H9 (cell line): ENCODE results near the gene ANKRD11. TPM values are rescaled to one million over a fixed set of nuclear protein-coding genes. Genes with fewer than 3 reads are reported as not detected.

Experiments used
- DNase-seq: peaks from one replicate; pipeline ENCODE4 v3.0.0-alpha.2; 2017
- H2AFZ ChIP-seq: one replicate; pipeline ENCODE4 v1.6.1; 2013; ENCODE audit warnings: mild to moderate bottlenecking, low read length, control low read depth, moderate library complexity
- H2AK5ac ChIP-seq: 2 replicates; pipeline ENCODE4 v1.6.1; 2013; ENCODE audit warnings: low read length, control low read depth, mixed read lengths; ENCODE audit not compliant: insufficient read length
- H2BK120ac ChIP-seq: one replicate; pipeline ENCODE4 v1.6.1; 2013; ENCODE audit warnings: low read depth, mild to moderate bottlenecking, low read length, control low read depth, inconsistent platforms; ENCODE audit not compliant: poor library complexity, severe bottlenecking
- H2BK12ac ChIP-seq: 2 replicates; pipeline ENCODE4 v1.6.1; 2013; ENCODE audit warnings: low read length, control low read depth, mixed read lengths, low read depth; ENCODE audit not compliant: insufficient read length
- H2BK15ac ChIP-seq: 2 replicates; pipeline ENCODE4 v1.6.1; 2013; ENCODE audit warnings: low read depth, low read length, control low read depth
- H2BK20ac ChIP-seq: one replicate; pipeline ENCODE4 v1.6.1; 2013; ENCODE audit warnings: low read depth, mild to moderate bottlenecking, low read length, control low read depth, inconsistent platforms; ENCODE audit not compliant: poor library complexity, severe bottlenecking
- H2BK5ac ChIP-seq: 2 replicates; pipeline ENCODE4 v1.6.1; 2013; ENCODE audit warnings: low read length, control low read depth, mixed read lengths; ENCODE audit not compliant: insufficient read length
- H3K14ac ChIP-seq: 2 replicates; pipeline ENCODE4 v1.6.1; 2013; ENCODE audit warnings: low read length, control low read depth; ENCODE audit not compliant: insufficient read depth
- H3K18ac ChIP-seq: 2 replicates; pipeline ENCODE4 v1.6.1; 2013; ENCODE audit warnings: low read depth, mild to moderate bottlenecking, mixed read lengths, low read length, control low read depth; ENCODE audit not compliant: insufficient read length
- H3K23ac ChIP-seq: 2 replicates; pipeline ENCODE4 v1.6.1; 2013; ENCODE audit warnings: low read length, control low read depth, mixed read lengths, low read depth; ENCODE audit not compliant: insufficient read length
- H3K23me2 ChIP-seq: 2 replicates; pipeline ENCODE4 v1.6.1; 2013; ENCODE audit warnings: low read depth, mild to moderate bottlenecking, mixed read lengths, low read length, control low read depth; ENCODE audit not compliant: insufficient read length, poor library complexity, severe bottlenecking
- H3K27ac ChIP-seq: 2 replicates; pipeline ENCODE4 v1.5.1; 2013; ENCODE audit warnings: low read length, control low read depth, mixed read lengths, low read depth; ENCODE audit not compliant: insufficient read length
- H3K27me3 ChIP-seq: 2 replicates; pipeline ENCODE4 v1.6.1; 2013; ENCODE audit warnings: low read length, control low read depth, inconsistent platforms; ENCODE audit not compliant: insufficient read depth
- H3K4ac ChIP-seq: 2 replicates; pipeline ENCODE4 v1.6.1; 2013; ENCODE audit warnings: low read depth, mild to moderate bottlenecking, control low read depth, inconsistent platforms, low read length, moderate library complexity
- H3K4me1 ChIP-seq: 2 replicates; pipeline ENCODE4 v1.6.1; 2013; ENCODE audit warnings: low read length, control low read depth, inconsistent platforms; ENCODE audit not compliant: insufficient read depth
- H3K4me2 ChIP-seq: 2 replicates; pipeline ENCODE4 v1.6.1; 2013; ENCODE audit warnings: low read length, control low read depth, mixed read lengths; ENCODE audit not compliant: insufficient read length, insufficient read depth
- H3K56ac ChIP-seq: 2 replicates; pipeline ENCODE4 v1.6.1; 2013; ENCODE audit warnings: low read depth, mild to moderate bottlenecking, mixed read lengths, low read length, control low read depth; ENCODE audit not compliant: insufficient read length
- H3K79me1 ChIP-seq: 2 replicates; pipeline ENCODE4 v1.6.1; 2013; ENCODE audit warnings: low read depth, mild to moderate bottlenecking, moderate library complexity, low read length, control low read depth, inconsistent platforms; ENCODE audit not compliant: insufficient read depth, poor library complexity, severe bottlenecking
- H3K79me2 ChIP-seq: 2 replicates; pipeline ENCODE4 v1.6.1; 2013; ENCODE audit warnings: low read length, control low read depth, inconsistent platforms; ENCODE audit not compliant: insufficient read depth
- H3K9ac ChIP-seq: 2 replicates; pipeline ENCODE4 v1.6.1; 2013; ENCODE audit warnings: low read length, control low read depth, mixed read lengths; ENCODE audit not compliant: insufficient read length; ENCODE audit errors: extremely low read depth
- H3K9me3 ChIP-seq: one replicate; pipeline ENCODE4 v1.6.1; 2013; ENCODE audit warnings: low read depth, low read length, inconsistent platforms; ENCODE audit not compliant: control insufficient read depth
- H3T11ph ChIP-seq: one replicate; pipeline ENCODE4 v1.6.1; 2013; ENCODE audit warnings: mild to moderate bottlenecking, low read length, control low read depth, inconsistent platforms
- H4K20me1 ChIP-seq: one replicate; pipeline ENCODE4 v1.6.1; 2013; ENCODE audit not compliant: control insufficient read depth, insufficient read length, insufficient read depth
- H4K5ac ChIP-seq: 2 replicates; pipeline ENCODE4 v1.6.1; 2013; ENCODE audit warnings: low read depth, mild to moderate bottlenecking, mixed read lengths, low read length, control low read depth; ENCODE audit not compliant: insufficient read length
- H4K8ac ChIP-seq: replicated peaks from 2 replicates; pipeline ENCODE4 v1.6.1; 2013; ENCODE audit warnings: low read length, control low read depth, mixed read lengths, low read depth; ENCODE audit not compliant: insufficient read length
- H4K91ac ChIP-seq: 2 replicates; pipeline ENCODE4 v1.6.1; 2013; ENCODE audit warnings: low read depth, mild to moderate bottlenecking, moderate library complexity, mixed read lengths, low read length, control low read depth; ENCODE audit not compliant: insufficient read length
- H3K27ac Mint-ChIP-seq, 3 experiments: 2 replicates in 2 of 3; 3 replicates in 1 of 3; pipeline ENCODE4 v1.8.0; 2020 to 2021; ENCODE audit warnings: mixed read lengths in 3 of 3, mild to moderate bottlenecking in 1 of 3, moderate library complexity in 1 of 3
- H3K27me3 Mint-ChIP-seq: 2 replicates; pipeline ENCODE4 v1.8.0; 2021; ENCODE audit warnings: low read depth, mild to moderate bottlenecking, moderate library complexity, mixed read lengths
- H3K36me3 Mint-ChIP-seq, 3 experiments: 2 replicates in 2 of 3; 3 replicates in 1 of 3; pipeline ENCODE4 v1.8.0; 2020 to 2021; ENCODE audit warnings: low read depth in 3 of 3, mixed read lengths in 3 of 3; ENCODE audit not compliant: insufficient read depth in 1 of 3
- H3K4me1 Mint-ChIP-seq, 2 experiments: 2 replicates each; pipeline ENCODE4 v1.8.0; 2020; ENCODE audit warnings: mixed read lengths in 2 of 2
- H3K4me3 Mint-ChIP-seq, 2 experiments: 2 replicates in 1 of 2; 3 replicates in 1 of 2; pipeline ENCODE4 v1.8.0; 2020 to 2021; ENCODE audit warnings: mild to moderate bottlenecking in 2 of 2, mixed read lengths in 2 of 2, moderate library complexity in 1 of 2
- H3K9me3 Mint-ChIP-seq, 2 experiments: 2 replicates in 1 of 2; 3 replicates in 1 of 2; pipeline ENCODE4 v1.8.0; 2020; ENCODE audit warnings: mild to moderate bottlenecking in 2 of 2, mixed read lengths in 2 of 2, moderate library complexity in 1 of 2
- CTCF ChIP-seq: fragments of 200-600 bp; sonication (generic); conservative IDR thresholded peaks from 3 replicates; pipeline ENCODE4 v1.8.0; 2021; ENCODE audit warnings: antibody characterized with exemption, mild to moderate bottlenecking
- WGBS: extraction: QIAGEN DNeasy Blood & Tissue Kit; methylation state at CpG from one replicate; pipeline ENCODE4 v1.1.7; 2013; ENCODE audit warnings: missing lambda C conversion rate, low lambda C conversion rate, mixed read lengths; ENCODE audit not compliant: insufficient read length; ENCODE audit errors: extremely low coverage; 5-methylcytosine and 5-hydroxymethylcytosine counted together
- total RNA-seq: library from RNA; stranded (reverse); gene quantifications from 2 replicates; pipeline ENCODE4 v1.2.1, GENCODE V29; 2021

Gene ANKRD11
- total RNA-seq, 1 experiment from 2014 or later, result 181 TPM

DNA sequence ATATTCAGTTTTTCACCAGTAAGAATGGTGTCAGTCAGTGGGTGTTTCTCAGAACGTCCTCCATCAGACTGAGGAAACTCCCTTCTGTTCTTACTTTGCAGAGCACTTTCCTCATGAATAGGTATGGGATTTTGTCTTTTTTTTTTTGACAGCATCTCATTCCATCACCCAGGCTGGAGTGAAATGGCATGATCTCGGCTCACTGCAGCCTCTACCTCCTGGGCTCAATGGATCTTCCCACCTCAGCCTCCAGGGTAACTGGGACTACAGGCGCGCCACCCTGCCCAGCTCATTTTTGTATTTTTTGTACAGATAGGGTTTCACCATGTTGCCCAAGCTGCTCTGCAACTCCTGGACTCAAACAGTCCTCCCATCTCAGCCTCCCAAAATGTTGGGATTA is 142.6 kb downstream of the ANKRD11 start:
- no peak overlapping the region for H3K4ac ChIP-seq
- no peaks in the 10 kb centered on the region for H3K9me3 ChIP-seq
- no peaks in the 10 kb centered on the region for H4K20me1 ChIP-seq
- H2BK15ac ChIP-seq, result no peak overlapping the region
- H3K4me2 ChIP-seq, result no peak overlapping the region
- no peak overlapping the region for H3K56ac ChIP-seq
- H3K4me1 ChIP-seq, result peaks cover 11% of the 10 kb centered on the region; the same call in 1 of the 2 replicates
- H3K18ac ChIP-seq, result no peak overlapping the region
- Mint-ChIP-seq H3K27ac (no peak overlapping the region), H3K36me3 (peaks cover 0 to 7% (median 0%) of the 10 kb centered on the region in 3 experiments; a peak in 3 of 7 replicates), H3K9me3 (no peaks in the 10 kb centered on the region), H3K4me3 (no peak overlapping the region), H3K4me1 (peaks cover 59 to 63% of the 10 kb centered on the region in 2 experiments), H3K27me3 (no peaks in the 10 kb centered on the region)
- no peak overlapping the region for H3K9ac ChIP-seq
- no peaks in the 10 kb centered on the region for H3K23me2 ChIP-seq
- H3K23ac ChIP-seq, result no peak overlapping the region
- H3T11ph ChIP-seq, result no peak overlapping the region
- H2AFZ ChIP-seq, result no peak overlapping the region
- H2AK5ac ChIP-seq, result no peak overlapping the region
- no peak overlapping the region for H2BK20ac ChIP-seq
- WGBS, result no CpG with 5 or more reads among the region's 4 CpGs
- no peak overlapping the region for H4K8ac ChIP-seq
- H4K91ac ChIP-seq, result no peak overlapping the region
- no peak overlapping the region for H2BK12ac ChIP-seq
- H3K79me1 ChIP-seq, result no peaks in the 10 kb centered on the region
- H2BK120ac ChIP-seq, result no peak overlapping the region
- no peak overlapping the region for H4K5ac ChIP-seq
- no peak overlapping the region for H2BK5ac ChIP-seq
- no peak for TF ChIP-seq CTCF
- no peak overlapping the region for H3K14ac ChIP-seq
- H3K27ac ChIP-seq, result no peak overlapping the region
- no peak for DNase-seq
- peaks cover 65% of the 10 kb centered on the region; the same call in 1 of the 2 replicates for H3K79me2 ChIP-seq
- H3K27me3 ChIP-seq, result no peaks in the 10 kb centered on the region
